ENCODE measurements around the gene ERCC4. TPM values are rescaled to one million over a fixed set of nuclear protein-coding genes. Genes with fewer than 3 reads are reported as not detected.
"Not testable (repeated sequence)": the region's sequence is repeated elsewhere in the genome, so short reads cannot be mapped to it uniquely, and the experiment has no call there.

The ERCC4 gene
- total and polyA plus RNA-seq, 2 donors (not counting 1 experiment from before 2014, with no cell fraction given): 5.9 to 10.6 TPM

GRCh38 chr16:13886608-13887007 is 33.3 kb upstream of the ERCC4 start:
- no peak overlapping the region for H3K4me2 ChIP-seq (ENCODE audit: extremely low read depth, insufficient read depth, low read length)
- no peaks in the 10 kb centered on the region for H3K9me3 ChIP-seq (ENCODE audit: control insufficient read depth, insufficient read depth, low read depth, low read length)
- no peaks in the 10 kb centered on the region for H3K27me3 ChIP-seq (ENCODE audit: control insufficient read depth, insufficient read depth, low read length)
- no peaks in the 10 kb centered on the region for H4K20me1 ChIP-seq (ENCODE audit: control insufficient read depth, extremely low read depth, insufficient read depth, low read length)
- H3K27ac ChIP-seq (ENCODE audit: insufficient read depth, low read length): no peak overlapping the region
- H3K4me3 ChIP-seq (replicated peaks in 1 of 4; ENCODE audit: control extremely low read depth in 1 of 4, insufficient read depth in 1 of 4, low read depth in 3 of 4, low read length in 4 of 4): no peak overlapping the region
- no peak for TF ChIP-seq EZH2 (IDR thresholded peaks at IDR 0.05; ENCODE audit: low read length, missing control alignments)
- H3K4me1 ChIP-seq (ENCODE audit: control insufficient read depth, extremely low read depth, insufficient read depth, low read length): no peaks in the 10 kb centered on the region
- no peaks in the 10 kb centered on the region for H3K79me2 ChIP-seq (ENCODE audit: control insufficient read depth, insufficient read depth, low read length)
- H3K9ac ChIP-seq (ENCODE audit: insufficient read depth, low read length): no peak overlapping the region
- H2AFZ ChIP-seq (ENCODE audit: low read length): no peak overlapping the region
- no peaks in the 10 kb centered on the region for H3K36me3 ChIP-seq (ENCODE audit: control insufficient read depth, insufficient read depth, low read length)
- DNase-seq (ENCODE audit: low read depth in 2 of 2): no peak

- not testable (repeated sequence) for H4K20me1 ChIP-seq (ENCODE audit: control insufficient read depth, extremely low read depth, insufficient read depth, low read length); H3K27me3 ChIP-seq (ENCODE audit: control insufficient read depth, insufficient read depth, low read length); H3K4me1 ChIP-seq (ENCODE audit: control insufficient read depth, extremely low read depth, insufficient read depth, low read length); H3K4me3 ChIP-seq (replicated peaks in 1 of 4; ENCODE audit: control extremely low read depth in 1 of 4, insufficient read depth in 1 of 4, low read depth in 3 of 4, low read length in 4 of 4); DNase-seq (ENCODE audit: low read depth in 2 of 2); H3K9ac ChIP-seq (ENCODE audit: insufficient read depth, low read length); H3K27ac ChIP-seq (ENCODE audit: insufficient read depth, low read length); H3K9me3 ChIP-seq (ENCODE audit: control insufficient read depth, insufficient read depth, low read depth, low read length); H3K4me2 ChIP-seq (ENCODE audit: extremely low read depth, insufficient read depth, low read length); H3K79me2 ChIP-seq (ENCODE audit: control insufficient read depth, insufficient read depth, low read length); H3K36me3 ChIP-seq (ENCODE audit: control insufficient read depth, insufficient read depth, low read length); H2AFZ ChIP-seq (ENCODE audit: low read length)
These were observed 30.6 kb upstream of the ERCC4 start for GRCh38 chr16:13889323-13889722.

DNA sequence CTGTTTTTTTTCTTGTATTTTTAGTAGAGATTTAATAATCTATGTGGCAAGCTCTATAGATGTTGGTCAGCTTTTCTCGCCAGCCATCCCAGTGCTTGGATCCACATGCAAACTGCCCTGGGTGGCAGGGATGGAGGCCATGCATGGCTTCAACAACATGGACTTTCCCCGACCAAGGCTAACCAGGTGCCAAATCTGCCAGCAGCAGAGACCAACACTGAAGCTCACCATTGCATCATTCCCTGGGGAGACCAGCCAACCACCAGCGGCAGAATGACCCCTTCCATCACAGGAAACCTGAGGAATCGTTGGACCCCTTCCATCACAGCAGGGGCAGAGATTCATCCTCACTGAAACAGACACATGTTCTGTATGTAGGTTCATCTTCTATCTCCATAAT is 27.7 kb upstream of the ERCC4 start:
- TF ChIP-seq, protein P1, sequence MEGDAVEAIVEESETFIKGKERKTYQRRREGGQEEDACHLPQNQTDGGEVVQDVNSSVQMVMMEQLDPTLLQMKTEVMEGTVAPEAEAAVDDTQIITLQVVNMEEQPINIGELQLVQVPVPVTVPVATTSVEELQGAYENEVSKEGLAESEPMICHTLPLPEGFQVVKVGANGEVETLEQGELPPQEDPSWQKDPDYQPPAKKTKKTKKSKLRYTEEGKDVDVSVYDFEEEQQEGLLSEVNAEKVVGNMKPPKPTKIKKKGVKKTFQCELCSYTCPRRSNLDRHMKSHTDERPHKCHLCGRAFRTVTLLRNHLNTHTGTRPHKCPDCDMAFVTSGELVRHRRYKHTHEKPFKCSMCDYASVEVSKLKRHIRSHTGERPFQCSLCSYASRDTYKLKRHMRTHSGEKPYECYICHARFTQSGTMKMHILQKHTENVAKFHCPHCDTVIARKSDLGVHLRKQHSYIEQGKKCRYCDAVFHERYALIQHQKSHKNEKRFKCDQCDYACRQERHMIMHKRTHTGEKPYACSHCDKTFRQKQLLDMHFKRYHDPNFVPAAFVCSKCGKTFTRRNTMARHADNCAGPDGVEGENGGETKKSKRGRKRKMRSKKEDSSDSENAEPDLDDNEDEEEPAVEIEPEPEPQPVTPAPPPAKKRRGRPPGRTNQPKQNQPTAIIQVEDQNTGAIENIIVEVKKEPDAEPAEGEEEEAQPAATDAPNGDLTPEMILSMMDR (conservative IDR thresholded peaks at IDR 0.05 in 1 of 2, IDR thresholded peaks at IDR 0.05 in 1 of 2; ENCODE audit: low read depth in 1 of 2, low read length in 2 of 2): no peak
- no peaks in the 10 kb centered on the region for H4K20me1 ChIP-seq (ENCODE audit: control insufficient read depth, extremely low read depth, insufficient read depth, low read length)
- H3K4me1 ChIP-seq (ENCODE audit: control insufficient read depth, extremely low read depth, insufficient read depth, low read length): no peaks in the 10 kb centered on the region
- H3K27ac ChIP-seq (ENCODE audit: insufficient read depth, low read length): no peak overlapping the region
- H3K36me3 ChIP-seq (ENCODE audit: control insufficient read depth, insufficient read depth, low read length): no peaks in the 10 kb centered on the region
- no peak overlapping the region for H3K4me3 ChIP-seq (replicated peaks in 1 of 4; ENCODE audit: control extremely low read depth in 1 of 4, insufficient read depth in 1 of 4, low read depth in 3 of 4, low read length in 4 of 4)
- no peak overlapping the region for H3K4me2 ChIP-seq (ENCODE audit: extremely low read depth, insufficient read depth, low read length)
- no peaks in the 10 kb centered on the region for H3K79me2 ChIP-seq (ENCODE audit: control insufficient read depth, insufficient read depth, low read length)
- H3K9me3 ChIP-seq (ENCODE audit: control insufficient read depth, insufficient read depth, low read depth, low read length): no peaks in the 10 kb centered on the region
- no peak overlapping the region for H2AFZ ChIP-seq (ENCODE audit: low read length)
- no peak overlapping the region for H3K9ac ChIP-seq (ENCODE audit: insufficient read depth, low read length)
- no peaks in the 10 kb centered on the region for H3K27me3 ChIP-seq (ENCODE audit: control insufficient read depth, insufficient read depth, low read length)
- DNase-seq (ENCODE audit: low read depth in 2 of 2): no peak

DNA sequence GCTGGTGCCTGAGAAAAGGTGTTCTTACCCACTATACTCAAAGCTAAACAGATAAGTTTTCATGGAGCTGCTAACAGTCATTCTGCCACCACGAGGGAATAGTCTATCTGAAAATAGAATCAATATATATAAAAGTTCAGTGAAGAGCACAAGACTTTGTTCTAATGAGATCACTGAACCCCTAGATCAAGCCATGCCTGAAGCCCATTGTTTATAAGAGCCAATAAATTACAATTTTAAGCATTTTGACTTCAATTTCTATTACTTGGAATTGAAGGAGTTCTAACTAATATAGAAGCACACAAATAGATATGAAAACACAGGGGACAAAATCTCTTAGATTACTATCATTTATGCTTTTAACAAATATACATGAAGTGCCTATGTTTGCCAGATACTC is 24.4 kb upstream of the ERCC4 start:
- H3K4me3 ChIP-seq (replicated peaks in 1 of 4; ENCODE audit: control extremely low read depth in 1 of 4, insufficient read depth in 1 of 4, low read depth in 3 of 4, low read length in 4 of 4): no peak overlapping the region
- H3K9me3 ChIP-seq (ENCODE audit: control insufficient read depth, insufficient read depth, low read depth, low read length): no peaks in the 10 kb centered on the region
- H2AFZ ChIP-seq (ENCODE audit: low read length): no peak overlapping the region
- H3K36me3 ChIP-seq (ENCODE audit: control insufficient read depth, insufficient read depth, low read length): no peaks in the 10 kb centered on the region
- no peak overlapping the region for H3K4me2 ChIP-seq (ENCODE audit: extremely low read depth, insufficient read depth, low read length)
- no peak overlapping the region for H3K27ac ChIP-seq (ENCODE audit: insufficient read depth, low read length)
- no peak for DNase-seq (ENCODE audit: low read depth in 2 of 2)
- H3K9ac ChIP-seq (ENCODE audit: insufficient read depth, low read length): no peak overlapping the region
- H3K79me2 ChIP-seq (ENCODE audit: control insufficient read depth, insufficient read depth, low read length): no peaks in the 10 kb centered on the region
- TF ChIP-seq EZH2 (IDR thresholded peaks at IDR 0.05; ENCODE audit: low read length, missing control alignments): no peak
- TF ChIP-seq, protein P1 (conservative IDR thresholded peaks at IDR 0.05 in 1 of 2, IDR thresholded peaks at IDR 0.05 in 1 of 2; ENCODE audit: low read depth in 1 of 2, low read length in 2 of 2): no peak
- H3K4me1 ChIP-seq (ENCODE audit: control insufficient read depth, extremely low read depth, insufficient read depth, low read length): no peaks in the 10 kb centered on the region
- H4K20me1 ChIP-seq (ENCODE audit: control insufficient read depth, extremely low read depth, insufficient read depth, low read length): no peaks in the 10 kb centered on the region
- H3K27me3 ChIP-seq (ENCODE audit: control insufficient read depth, insufficient read depth, low read length): no peaks in the 10 kb centered on the region
